IMR-90 (cell line): ENCODE data around the gene CEP170. TPM values are rescaled to one million over a fixed set of nuclear protein-coding genes. Genes with fewer than 3 reads are reported as not detected.
"Not testable (repeated sequence)": the region's sequence is repeated elsewhere in the genome, so short reads cannot be mapped to it uniquely, and the experiment has no call there.

Experiments
- ATAC-seq: fragments of 200-7000 bp; cut with Tn5 transposase; 2 replicates; pipeline ENCODE4 v1.9.1; 2020; ENCODE audit warnings: low read depth, mild to moderate bottlenecking, moderate library complexity
- BruUV-seq: library from RNA; stranded (reverse); fragments of 400-500 nt; replicated peaks from 2 replicates; lab custom pipeline; 2021; lab: Mats Ljungman, UMichigan
- CTCF ChIA-PET: fragments of 300-600 bp; formaldehyde crosslinking; extraction: SDS; loops from one replicate; lab custom pipeline; 2021; ENCODE audit warnings: antibody characterized with exemption; lab: Yijun Ruan, JAX
- POLR2A ChIA-PET: fragments of 300-600 bp; sonication (Branson Sonifier 250); formaldehyde crosslinking; loops from one replicate; lab custom pipeline; 2022; ENCODE audit warnings: antibody characterized with exemption; ENCODE audit not compliant: unreplicated experiment; lab: Charles Lee
- DNase-seq: peaks from one replicate; pipeline ENCODE4 v3.0.0; 2013
- H2AFZ ChIP-seq: replicated peaks from 2 replicates; pipeline ENCODE3; 2013; ENCODE audit warnings: low read length, mild to moderate bottlenecking; ENCODE audit not compliant: poor library complexity
- H2AK5ac ChIP-seq: 2 replicates; pipeline ENCODE4 v1.6.1; 2013; ENCODE audit warnings: low read depth, low read length, inconsistent platforms
- H2AK9ac ChIP-seq: replicated peaks from 2 replicates; pipeline ENCODE3; 2013; ENCODE audit warnings: mild to moderate bottlenecking, low read depth, low read length, moderate library complexity; ENCODE audit not compliant: poor library complexity
- H2BK120ac ChIP-seq: 2 replicates; pipeline ENCODE4 v1.6.1; 2013; ENCODE audit warnings: low read depth, low read length, inconsistent platforms
- H2BK15ac ChIP-seq: 3 replicates; pipeline ENCODE4 v1.6.1; 2013; ENCODE audit warnings: low read depth, low read length, inconsistent platforms
- H2BK20ac ChIP-seq: 2 replicates; pipeline ENCODE4 v1.6.1; 2013; ENCODE audit warnings: low read depth, mild to moderate bottlenecking, inconsistent platforms, low read length, moderate library complexity
- H2BK5ac ChIP-seq: 2 replicates; pipeline ENCODE4 v1.6.1; 2013; ENCODE audit warnings: mild to moderate bottlenecking, low read depth, low read length, inconsistent platforms; ENCODE audit not compliant: poor library complexity, severe bottlenecking
- H3K14ac ChIP-seq: replicated peaks from 2 replicates; pipeline ENCODE4 v1.6.1; 2013; ENCODE audit warnings: low read depth, low read length, inconsistent platforms
- H3K18ac ChIP-seq: 2 replicates; pipeline ENCODE4 v1.6.1; 2013; ENCODE audit warnings: low read depth, low read length, control low read depth
- H3K23ac ChIP-seq: 2 replicates; pipeline ENCODE4 v1.6.1; 2013; ENCODE audit warnings: low read depth, low read length, inconsistent platforms
- H3K27ac ChIP-seq: 2 replicates; pipeline ENCODE4 v1.5.1; 2013; ENCODE audit warnings: mild to moderate bottlenecking, control low read depth, low read length; ENCODE audit not compliant: insufficient read depth
- H3K27me3 ChIP-seq: 2 replicates; pipeline ENCODE4 v1.6.1; 2013; ENCODE audit warnings: low read length; ENCODE audit not compliant: control insufficient read depth, insufficient read depth
- H3K36me3 ChIP-seq: 2 replicates; pipeline ENCODE4 v1.6.1; 2013; ENCODE audit warnings: low read length, mixed read lengths; ENCODE audit not compliant: control insufficient read depth, insufficient read depth
- H3K4ac ChIP-seq: 2 replicates; pipeline ENCODE4 v1.6.1; 2013; ENCODE audit warnings: low read depth, low read length, inconsistent platforms
- H3K4me1 ChIP-seq: 2 replicates; pipeline ENCODE4 v1.6.1; 2013; ENCODE audit warnings: low read length, mixed read lengths; ENCODE audit not compliant: control insufficient read depth, insufficient read depth
- H3K4me2 ChIP-seq: 2 replicates; pipeline ENCODE4 v1.6.1; 2013; ENCODE audit warnings: low read depth, mild to moderate bottlenecking, control low read depth, low read length, moderate library complexity
- H3K4me3 ChIP-seq: 2 replicates; pipeline ENCODE4 v1.5.1; 2013; ENCODE audit warnings: low read depth, mild to moderate bottlenecking, control low read depth, low read length, moderate library complexity; ENCODE audit not compliant: insufficient read depth
- H3K56ac ChIP-seq: 2 replicates; pipeline ENCODE4 v1.6.1; 2013; ENCODE audit warnings: low read length, inconsistent platforms; ENCODE audit not compliant: insufficient read depth; ENCODE audit errors: extremely low read depth
- H3K79me1 ChIP-seq, 2 experiments: 2 replicates each; pipeline ENCODE4 v1.6.1; 2013; ENCODE audit warnings: low read length in 2 of 2, inconsistent platforms in 1 of 2, low read depth in 1 of 2
- H3K9ac ChIP-seq: 2 replicates; pipeline ENCODE4 v1.6.1; 2013; ENCODE audit warnings: low read depth, low read length, control low read depth
- H3K9me1 ChIP-seq: 2 replicates; pipeline ENCODE4 v1.6.1; 2013; ENCODE audit warnings: low read length, inconsistent platforms; ENCODE audit not compliant: insufficient read depth
- H3K9me3 ChIP-seq: 2 replicates; pipeline ENCODE4 v1.6.1; 2013; ENCODE audit warnings: low read length; ENCODE audit not compliant: control insufficient read depth, insufficient read depth
- H4K20me1 ChIP-seq: 2 replicates; pipeline ENCODE4 v1.6.1; 2013; ENCODE audit warnings: low read length, inconsistent platforms; ENCODE audit not compliant: insufficient read depth
- H4K5ac ChIP-seq: 2 replicates; pipeline ENCODE4 v1.6.1; 2013; ENCODE audit warnings: mild to moderate bottlenecking, low read depth, low read length, control low read depth
- H4K8ac ChIP-seq, 2 experiments: 2 replicates each; pipeline ENCODE4 v1.6.1; 2013; ENCODE audit warnings: low read depth in 2 of 2, low read length in 2 of 2, control low read depth in 1 of 2, inconsistent platforms in 1 of 2
- H4K91ac ChIP-seq: 2 replicates; pipeline ENCODE4 v1.6.1; 2013; ENCODE audit warnings: low read depth, low read length, inconsistent platforms; ENCODE audit not compliant: insufficient read depth
- WGBS, 2 experiments: methylation state at CpG; one replicate each; pipeline versions ENCODE4 v1.1.5 to v1.1.7; 2013; ENCODE audit warnings: missing lambda C conversion rate in 2 of 2; ENCODE audit not compliant: insufficient read length in 1 of 2; ENCODE audit errors: extremely low coverage in 2 of 2; 5-methylcytosine and 5-hydroxymethylcytosine counted together
- dilution Hi-C: fragments of 300-500 bp; cut with HindIII; formaldehyde crosslinking; loops from one replicate; pipeline ENCODE4 v1.14.3; 2018; ENCODE audit warnings: low sequenced_read_pairs; ENCODE audit not compliant: unreplicated experiment
- in situ Hi-C: fragments of 300-500 bp; cut with MboI; formaldehyde crosslinking; loops from 3 replicates; pipeline ENCODE4 v1.14.3; 2019; ENCODE audit warnings: low sequenced_read_pairs, inconsistent platforms, mixed read lengths
- intact Hi-C: fragments of 100-400 bp; cut with micrococcal nuclease; formaldehyde crosslinking; loops from 2 replicates; pipeline ENCODE4 v1.10.0; 2022
- polyA plus RNA-seq, 3 experiments: library from polyadenylated mRNA; depleted of rRNA; stranded (reverse); fragments of >200 nt; gene quantifications; 2 replicates each; pipeline ENCODE4 v1.2.3, GENCODE V29; 2012; ENCODE audit warnings: low replicate concordance in 1 of 3
- total RNA-seq: library from RNA; depleted of rRNA; stranded (reverse); fragments of >200 nt; gene quantifications from 2 replicates; pipeline ENCODE4 v1.2.3, GENCODE V29; 2012

CEP170 gene
- total and polyA plus RNA-seq, 2 of the 4 experiments (the other 2 are of a cell fraction) = 65.8 to 151 TPM

DNA sequence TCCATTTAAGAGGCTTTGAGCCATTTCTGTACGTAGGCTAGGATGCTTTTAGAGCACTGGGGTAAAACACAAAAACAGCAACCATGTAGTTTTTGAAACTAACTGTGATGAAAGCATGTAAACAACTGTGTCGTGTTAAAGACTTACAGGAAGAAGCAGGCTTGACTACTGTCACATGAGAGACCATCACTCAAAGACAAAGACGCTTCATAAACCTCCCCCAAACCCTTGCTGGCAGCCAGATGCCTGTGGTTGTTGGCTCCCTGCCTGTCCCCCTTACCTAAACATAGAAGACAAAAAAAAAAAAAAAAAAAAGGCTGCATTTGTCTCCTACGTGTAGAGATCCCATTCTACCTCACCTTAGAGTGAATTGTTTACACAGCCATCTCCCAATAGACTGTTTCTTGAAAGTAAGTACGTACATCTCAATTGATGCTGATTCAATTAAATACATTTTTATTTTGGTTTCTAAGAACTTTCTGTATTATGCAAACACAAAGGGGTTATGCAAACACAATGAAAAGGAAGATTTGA, 132.1 kb downstream of the CEP170 start:
- WGBS, 2 experiments = no CpG with 5 or more reads among the region's 5 CpGs

DNA sequence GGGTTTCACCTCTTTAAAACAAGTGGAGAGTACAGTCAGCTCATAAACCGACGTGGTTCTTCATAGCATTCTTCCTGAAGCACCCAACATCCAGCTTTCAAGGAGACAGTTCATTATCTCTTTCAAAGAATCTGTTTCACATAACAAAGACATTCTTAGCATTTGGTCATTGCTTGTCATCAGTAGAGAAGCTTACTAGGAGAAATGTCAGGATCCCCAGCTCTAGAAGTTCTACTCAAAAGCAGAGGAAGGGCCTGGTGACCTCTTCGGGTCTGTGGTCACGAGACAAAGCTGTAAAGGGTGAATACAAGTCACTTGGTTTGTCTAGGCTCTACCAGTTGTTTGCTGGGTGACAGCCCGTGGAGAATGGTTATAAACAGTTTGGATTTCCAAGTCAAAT, 133.1 kb downstream of the CEP170 start:
- DNase-seq, H2AK5ac ChIP-seq, dilution Hi-C loops, H2AFZ ChIP-seq, H3K9me1 ChIP-seq, intact Hi-C loops, H4K20me1 ChIP-seq, H3K36me3 ChIP-seq, H3K27me3 ChIP-seq, CTCF ChIA-PET, H3K56ac ChIP-seq, H3K27ac ChIP-seq, H3K14ac ChIP-seq, H2BK15ac ChIP-seq, H3K4me1 ChIP-seq, H2BK120ac ChIP-seq, H3K9me3 ChIP-seq, H2BK5ac ChIP-seq, H3K9ac ChIP-seq, H3K18ac ChIP-seq, H3K4me3 ChIP-seq, H3K23ac ChIP-seq, BruUV-seq, H4K5ac ChIP-seq, ATAC-seq, H4K91ac ChIP-seq, H3K79me1 ChIP-seq, H3K4ac ChIP-seq, H2AK9ac ChIP-seq, H2BK20ac ChIP-seq, H3K4me2 ChIP-seq, in situ Hi-C loops, H4K8ac ChIP-seq, POLR2A ChIA-PET: not testable (repeated sequence)
- no CpG with 5 or more reads among the region's 5 CpGs for WGBS, 2 experiments

More for the DNA sequence above, 132.1 kb downstream of the CEP170 start:
- H4K8ac ChIP-seq, H3K18ac ChIP-seq, H2BK120ac ChIP-seq, H3K56ac ChIP-seq, H2AK5ac ChIP-seq, intact Hi-C loops, H4K20me1 ChIP-seq, H3K4me2 ChIP-seq, H3K23ac ChIP-seq, H4K5ac ChIP-seq, H3K4me1 ChIP-seq, ATAC-seq, dilution Hi-C loops, H3K9ac ChIP-seq, H2AK9ac ChIP-seq, H3K36me3 ChIP-seq, H2BK20ac ChIP-seq, H2BK15ac ChIP-seq, H3K9me3 ChIP-seq, H4K91ac ChIP-seq, CTCF ChIA-PET, H2BK5ac ChIP-seq, H3K14ac ChIP-seq, H3K4ac ChIP-seq, H3K27ac ChIP-seq, BruUV-seq, POLR2A ChIA-PET, in situ Hi-C loops, H3K27me3 ChIP-seq, H3K79me1 ChIP-seq, H3K4me3 ChIP-seq, H2AFZ ChIP-seq, H3K9me1 ChIP-seq: not testable (repeated sequence)
- DNase-seq = peak; percentile 15
